ENCODE data around the gene CD160. TPM values are rescaled to one million over a fixed set of nuclear protein-coding genes. Genes with fewer than 3 reads are reported as not detected.
A peak's percentile ranks its signal among the peaks of the same experiment; 100 is the strongest.

Gene CD160
- total and polyA plus RNA-seq, 2 of the 13 experiments (the other 11 are each of a cell fraction or from before 2014, with no cell fraction given), result 0.09 TPM; not detected in 1

- in situ Hi-C loops (cut with HindIII; ENCODE audit: extremely low pct_ligation_motif_present, low pct_unique_long_range_greater_than_20kb) (no loop called here), intact Hi-C loops (cut with micrococcal nuclease; ENCODE audit: unreplicated experiment) (loop anchor here (10.0 kb wide), 1 partner anchor 95 kb away; the partner anchor contains the start of genes POLR3C and RNF115)
- POLR2A ChIA-PET, result no interaction called here
- DNase-seq (ENCODE audit: low spot score) (peak; percentile 38), ATAC-seq (peak; percentile 84), FAIRE-seq (peak; percentile 68)
- Histone ChIP-seq H3K9ac (ENCODE audit: insufficient read depth, low read depth, low read length) (no peak overlapping the region), H2AFZ (ENCODE audit: low read length) (no peak overlapping the region), H4K20me1 (ENCODE audit: insufficient read depth, low read length) (no peaks in the 10 kb centered on the region), H3K79me2 (ENCODE audit: insufficient read depth, low read length) (no peaks in the 10 kb centered on the region), H3K27ac (ENCODE audit: extremely low read length, insufficient read depth, low read length) (peak overlapping the region; percentile 29), H3K4me3 (replicated peaks in 1 of 3; ENCODE audit: insufficient read depth in 1 of 3, low read depth in 2 of 3, low read length in 3 of 3) (no peak overlapping the region), H3K4me2 (ENCODE audit: low read depth, low read length) (no peak overlapping the region), H3K4me1 (ENCODE audit: insufficient read depth, low read length) (peaks cover 15% of the 10 kb centered on the region), H3K36me3 (replicated peaks in 1 of 2; ENCODE audit: control insufficient read depth in 1 of 2, insufficient read depth in 2 of 2, low read length in 2 of 2) (no peaks in the 10 kb centered on the region), H3K9me3 (ENCODE audit: low read length) (no peaks in the 10 kb centered on the region), H3K27me3 (ENCODE audit: control insufficient read depth in 1 of 2, insufficient read depth in 2 of 2, low read length in 2 of 2) (no peaks in the 10 kb centered on the region)
- BruUV-seq (replicated peaks), result no TSS peak
- CTCF ChIA-PET (ENCODE audit: low intra/inter-chr PET ratio, low total read pairs), result no interaction called here
- WGBS (ENCODE audit: low lambda C conversion rate), result 67% methylated on average over 5 of the region's 5 CpGs
- TF ChIP-seq FOXA1 (IDR thresholded peaks at IDR 0.05) (no peak), FOXA1 (CRISPR knock-in tag; IDR thresholded peaks at IDR 0.05) (no peak), ZNF773 (CRISPR knock-in tag; IDR thresholded peaks at IDR 0.05; ENCODE audit: borderline replicate concordance) (no peak), MAX (IDR thresholded peaks at IDR 0.05) (no peak), ZNF292 (CRISPR knock-in tag; IDR thresholded peaks at IDR 0.05; ENCODE audit: borderline replicate concordance, low read depth) (no peak), THAP8 (CRISPR knock-in tag; IDR thresholded peaks at IDR 0.05; ENCODE audit: borderline replicate concordance) (no peak), ZNF414 (CRISPR knock-in tag; IDR thresholded peaks at IDR 0.05) (no peak), ZNF160 (CRISPR knock-in tag; IDR thresholded peaks at IDR 0.05) (no peak), KLF15 (CRISPR knock-in tag; IDR thresholded peaks at IDR 0.05; ENCODE audit: borderline replicate concordance) (no peak), ZNF264 (CRISPR knock-in tag; IDR thresholded peaks at IDR 0.05) (no peak), ZNF431 (CRISPR knock-in tag; IDR thresholded peaks at IDR 0.05; ENCODE audit: borderline replicate concordance, low read depth) (no peak), ZBTB40 (IDR thresholded peaks at IDR 0.05) (no peak), ZBTB40 (CRISPR knock-in tag; IDR thresholded peaks at IDR 0.05) (no peak)
Observed at GRCh38 chr1:145729666-145730436, 10.6 kb downstream of the CD160 start.
